ENCODE measurements around the gene HSPA14. TPM values are rescaled to one million over a fixed set of nuclear protein-coding genes. Genes with fewer than 3 reads are reported as not detected.

Gene HSPA14
- total and polyA plus RNA-seq, 2 of the 8 experiments (the other 6 are each of a cell fraction or from before 2014, with no cell fraction given) = 20.5 to 36.4 TPM

DNA sequence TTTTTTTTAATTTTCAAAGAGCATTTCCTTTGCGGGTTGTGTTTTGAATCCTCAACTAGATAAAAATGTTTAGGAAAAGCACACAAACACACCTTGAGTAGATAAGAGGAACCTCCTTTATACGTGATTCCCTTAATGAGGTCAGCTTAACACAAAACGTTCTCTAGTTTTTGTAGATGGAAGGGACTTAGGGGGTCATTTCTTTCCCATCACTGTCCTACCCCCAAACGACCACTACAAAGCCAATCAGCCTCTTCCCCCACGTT is 41.8 kb downstream of the HSPA14 start:
- 0% methylated on average over 5 of the region's 5 CpGs; no CpG with 5 or more reads in 1 of the 2 experiments for WGBS, 2 experiments (ENCODE audit: extremely low coverage in 1 of 2, insufficient coverage in 1 of 2, insufficient read length in 1 of 2, insufficient replicate concordance in 2 of 2, low coverage in 1 of 2, low lambda C conversion rate in 2 of 2, missing lambda C conversion rate in 1 of 2)
- H3K9ac ChIP-seq (replicated peaks in 1 of 4; ENCODE audit: extremely low read depth in 1 of 4, low read depth in 3 of 4, low read length in 3 of 4) = peak overlapping the region; percentile 77 to 93 (median 90)
- no peak for FAIRE-seq
- no peaks in the 10 kb centered on the region; the same call in 1 of the 2 replicates for H3K79me1 ChIP-seq (ENCODE audit: low read depth, low read length)
- H3K27ac ChIP-seq (ENCODE audit: low read depth, low read length) = no peak overlapping the region
- H3K4ac ChIP-seq (replicated peaks; ENCODE audit: insufficient read length, low read depth, low read length) = no peak overlapping the region
- no peak overlapping the region for H2AFZ ChIP-seq (ENCODE audit: low read length)
- no peak overlapping the region for H3K18ac ChIP-seq (ENCODE audit: extremely low read depth, low read length)
- no peaks in the 10 kb centered on the region for H3K27me3 ChIP-seq (replicated peaks in 1 of 4; ENCODE audit: control insufficient read depth in 3 of 4, extremely low read depth in 1 of 4, insufficient read depth in 3 of 4, low read length in 3 of 4)
- peaks cover 14 to 16% of the 10 kb centered on the region in 2 experiments for H4K20me1 ChIP-seq (replicated peaks in 1 of 2; ENCODE audit: control insufficient read depth in 1 of 2, insufficient read depth in 2 of 2, low read length in 2 of 2)
- H3K23ac ChIP-seq (ENCODE audit: insufficient read length) = no peak overlapping the region
- no peak overlapping the region for H2BK15ac ChIP-seq (ENCODE audit: low read length)
- H3K4me3 ChIP-seq (ENCODE audit: extremely low read depth in 1 of 4, insufficient read depth in 2 of 4, low read depth in 3 of 4, low read length in 4 of 4) = peak overlapping the region; percentile 79 to 93 (median 88)
- peaks cover 13 to 63% of the 10 kb centered on the region in 2 experiments for H3K79me2 ChIP-seq (ENCODE audit: control insufficient read depth in 1 of 2, insufficient read depth in 2 of 2, low read length in 2 of 2)
- H2BK5ac ChIP-seq (ENCODE audit: low read depth, low read length) = no peak overlapping the region
- H4K8ac ChIP-seq (ENCODE audit: extremely low read depth, insufficient read depth, low read length) = no peak overlapping the region
- no peak overlapping the region for H2BK120ac ChIP-seq (replicated peaks; ENCODE audit: low read depth, low read length)
- TF ChIP-seq TBP (IDR thresholded peaks at IDR 0.05; ENCODE audit: low read depth, low read length) (0 out of 2 replicates have a peak, but pooled peaks have one; percentile 4), HDAC2 (IDR thresholded peaks at IDR 0.05; ENCODE audit: borderline replicate concordance in 1 of 2, low read depth in 2 of 2, low read length in 2 of 2) (no peak), SRF (IDR thresholded peaks at IDR 0.05; ENCODE audit: low read depth, low read length) (no peak), CEBPB (IDR thresholded peaks at IDR 0.05; ENCODE audit: low read depth, low read length) (no peak), POLR2AphosphoS5 (IDR thresholded peaks at IDR 0.05; ENCODE audit: low read depth, low read length) (no peak), POLR2A (IDR thresholded peaks at IDR 0.05; ENCODE audit: control extremely low read depth in 1 of 2, low read depth in 2 of 2, low read length in 2 of 2) (no peak)
- H2BK12ac ChIP-seq (ENCODE audit: low read depth, low read length) = no peak overlapping the region
- no peak overlapping the region for H4K91ac ChIP-seq (replicated peaks; ENCODE audit: insufficient read length, low read length)
- peaks cover 0 to 21% (median 3%) of the 10 kb centered on the region in 4 experiments; a peak in 4 of 8 replicates for H3K36me3 ChIP-seq (ENCODE audit: control insufficient read depth in 2 of 4, insufficient read depth in 4 of 4, low read length in 3 of 4)
- H3K9me3 ChIP-seq (ENCODE audit: insufficient read depth in 2 of 2, low read depth in 1 of 2, low read length in 1 of 2) = no peaks in the 10 kb centered on the region
- H3K56ac ChIP-seq (replicated peaks; ENCODE audit: insufficient read length, low read depth, low read length) = no peak overlapping the region
- peaks cover 7% of the 10 kb centered on the region for H3K23me2 ChIP-seq (ENCODE audit: low read depth, low read length)
- H3K14ac ChIP-seq (ENCODE audit: insufficient read length) = no peak overlapping the region
- H4K5ac ChIP-seq (ENCODE audit: insufficient read length, low read depth, low read length) = no peak overlapping the region
- DNase-seq (ENCODE audit: low read depth in 1 of 2, low spot score in 2 of 2) = no peak
- POLR2A ChIA-PET (ENCODE audit: partially characterized antibody) = interaction anchor here (1.0 to 2.8 kb wide), 9 partner anchors 9 to 84 kb away, joined by 3 to 11 read pairs (median 4); partner anchors contain the start of genes CDNF, DCLRE1C, HSPA14 and MSANTD7
- peaks cover 3 to 11% (median 7%) of the 10 kb centered on the region in 4 experiments; a peak in 6 of 7 replicates for H3K4me1 ChIP-seq (replicated peaks in 1 of 4; ENCODE audit: control insufficient read depth in 3 of 4, insufficient read depth in 4 of 4, low read length in 3 of 4)
- CTCF ChIA-PET (ENCODE audit: partially characterized antibody) = interaction anchor here (1.5 to 3.3 kb wide), 2 partner anchors 10 to 220 kb away, joined by 3 to 19 read pairs; no protein-coding TSS in a partner anchor
- H2AK5ac ChIP-seq (ENCODE audit: low read depth, low read length) = no peak overlapping the region
- no peak overlapping the region for H2BK20ac ChIP-seq (ENCODE audit: low read length)
- peak overlapping the region; percentile 68 to 80 for H3K4me2 ChIP-seq (ENCODE audit: insufficient read depth in 1 of 2, low read depth in 2 of 2, low read length in 2 of 2)

Measured in H1 (cell line).